HG03095 (cell line): ENCODE data around the gene PATE4.

Source experiments
- ATAC-seq: cut with Tn5 transposase; IDR thresholded peaks from one replicate; pipeline ENCODE4 v1.9.1; 2021; ENCODE audit warnings: moderate library complexity; ENCODE audit not compliant: unreplicated experiment

The PATE4 gene

DNA sequence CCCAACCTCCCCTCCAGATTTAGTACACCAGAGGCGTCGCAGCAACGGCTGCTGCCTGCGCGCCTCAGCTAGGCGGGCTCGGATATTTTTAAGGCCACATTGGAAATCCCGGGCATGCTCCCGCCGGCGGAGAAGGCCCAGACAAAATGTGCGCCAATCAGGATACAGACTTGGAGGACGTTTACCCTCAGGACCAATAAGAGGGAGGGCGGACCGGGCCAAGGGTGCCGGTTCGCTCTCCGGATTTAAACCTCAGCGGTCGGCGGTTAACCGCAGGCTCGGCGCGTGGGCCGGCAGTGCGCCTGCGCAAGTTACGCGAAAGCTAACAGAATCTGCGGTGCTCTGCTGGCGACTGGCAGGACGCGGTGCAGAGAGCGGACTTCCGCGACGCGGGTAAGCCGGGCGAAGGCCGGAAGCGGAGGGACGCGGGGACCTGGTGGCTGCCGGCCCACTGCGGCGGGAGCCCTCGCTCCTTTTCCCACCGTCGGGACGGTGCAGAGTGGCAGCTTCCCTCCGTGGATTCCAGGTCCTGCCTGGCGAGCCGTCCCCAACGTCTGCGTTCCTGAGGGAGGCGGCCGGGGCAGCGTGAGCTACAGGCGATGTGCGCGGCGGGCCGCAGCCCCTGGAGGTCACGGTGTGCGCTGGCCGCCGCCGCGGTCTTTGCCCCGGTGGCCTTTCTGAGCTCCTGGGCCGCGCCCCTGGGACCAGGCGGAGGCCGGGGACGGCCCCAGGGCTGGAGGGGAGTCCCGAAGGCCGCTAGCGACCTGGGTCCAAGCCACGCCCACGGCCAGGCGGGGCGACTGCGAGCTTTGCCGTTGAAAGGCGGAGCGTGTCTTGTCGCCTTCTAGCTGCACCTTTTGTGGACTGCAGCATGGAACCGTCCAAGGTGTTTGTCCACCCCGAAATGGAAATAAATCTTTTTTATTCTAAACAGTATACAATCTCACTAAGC lies 54.5 kb downstream of the PATE4 start, which contains the start of gene HYLS1:
TSS of gene HYLS1 (plus strand) at position 296 of the 952 bp plus-strand sequence. CDS start 11,701 bp downstream, outside the sequence.
- peak; percentile 83 for ATAC-seq
